Stimulated activated CD8-positive, alpha-beta memory T cell treated with anti-CD3 and anti-CD28 coated beads, Interleukin-4, amount 100 ng/mL, for 4 hours (primary cell): ENCODE data around the gene SLC35E1.

ENCODE experiments used
- DNase-seq, 2 donors: peaks; one replicate each; pipeline ENCODE4 v3.0.0-alpha.2; 2020; ENCODE audit warnings: low read depth in 2 of 2, low spot score in 1 of 2

Gene SLC35E1

DNA sequence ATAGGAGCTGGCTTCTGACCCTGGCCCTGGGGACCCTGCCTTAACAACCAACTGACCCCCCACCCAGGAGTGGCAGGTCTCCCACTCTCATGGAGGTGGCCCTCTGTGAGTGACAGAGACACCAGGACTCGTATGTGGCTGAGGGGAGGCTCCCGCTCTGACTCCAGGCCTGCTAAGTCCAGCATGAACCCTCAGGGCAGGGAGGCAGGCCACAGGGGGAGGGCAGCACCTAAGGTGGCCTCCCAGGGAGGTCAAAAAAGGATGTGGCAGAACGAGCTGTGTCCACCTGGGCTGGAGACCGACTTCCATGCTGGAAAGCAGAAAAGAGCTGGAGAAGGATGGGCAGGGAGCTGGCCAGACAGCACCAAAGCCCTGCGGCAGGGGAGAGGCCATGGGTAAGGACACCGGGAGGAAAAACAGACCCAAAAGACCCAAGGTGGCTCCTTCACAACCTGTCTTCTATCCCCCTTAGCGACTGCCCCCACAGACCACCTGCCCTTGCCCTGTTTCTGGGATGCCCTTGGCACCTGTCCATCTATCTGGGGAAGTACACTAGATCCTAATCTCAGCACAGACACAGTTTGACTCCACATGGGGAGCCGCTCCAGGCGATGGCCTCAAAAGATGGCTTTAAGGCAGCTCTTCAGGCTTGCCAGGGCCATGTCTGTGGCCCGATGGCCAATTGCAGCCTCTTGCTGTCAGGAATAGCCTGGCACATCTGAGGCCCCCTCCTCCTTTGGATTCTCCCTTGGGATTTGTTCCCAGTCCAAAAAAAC lies 10.5 kb upstream of the SLC35E1 start:
- no peak for DNase-seq

DNA sequence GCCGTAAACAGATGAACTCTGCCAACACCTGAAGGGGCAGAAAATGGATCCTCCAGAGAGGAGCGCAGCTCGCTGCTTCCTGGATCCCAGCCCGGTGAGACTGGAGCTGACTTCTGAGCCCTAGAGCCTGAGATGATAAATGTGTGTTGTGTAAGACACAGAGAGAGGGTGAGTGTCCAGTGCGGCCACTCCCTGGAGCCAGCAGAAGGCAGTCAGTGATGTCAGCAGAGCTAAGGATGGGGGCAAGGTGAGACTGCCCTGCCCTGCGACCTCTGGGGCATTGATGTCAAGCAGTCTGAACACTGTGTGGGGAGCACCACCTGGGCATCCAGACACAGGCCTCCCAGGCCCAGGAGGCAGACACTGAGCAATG lies 9.7 kb upstream of the SLC35E1 start:
- DNase-seq: no peak

DNA sequence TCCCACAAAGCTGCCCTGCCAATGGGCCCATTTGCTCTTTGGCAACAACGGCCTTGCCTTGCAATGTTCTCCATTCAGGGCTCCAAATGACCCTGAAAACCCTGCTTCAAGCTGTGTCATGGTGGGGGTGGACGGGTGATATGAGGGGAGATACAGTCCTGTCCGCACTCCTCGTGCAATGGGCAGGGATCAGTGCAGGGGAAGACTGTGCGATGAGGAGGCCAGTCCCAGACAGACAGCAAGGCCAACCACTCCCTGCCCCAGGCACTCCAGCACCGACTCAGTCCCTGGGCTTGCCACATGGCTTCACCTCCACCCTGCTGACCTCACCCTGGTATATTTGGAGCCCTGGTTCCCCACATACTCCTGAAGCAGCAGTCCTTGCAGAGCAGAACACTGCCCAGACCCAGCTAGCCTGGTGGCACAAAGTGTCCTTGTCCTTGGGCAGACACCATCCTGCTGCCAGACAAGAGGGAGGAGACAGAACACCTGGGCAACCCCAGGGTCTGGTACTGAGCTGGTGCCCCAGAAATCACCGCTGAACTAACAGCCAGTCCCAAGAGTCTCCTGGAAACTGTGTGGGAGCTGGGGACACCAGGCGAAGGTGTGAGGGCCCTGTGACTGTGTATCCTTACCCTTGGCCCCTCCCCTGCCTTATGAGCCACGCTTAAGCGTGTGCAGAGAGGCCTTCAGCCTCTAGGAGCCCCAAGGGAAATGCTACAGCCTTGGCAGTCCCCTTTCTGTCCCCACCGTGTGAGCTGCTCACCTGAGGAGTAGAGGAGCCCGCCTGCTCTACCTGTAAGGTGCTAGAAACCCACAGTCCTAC lies 9.1 kb upstream of the SLC35E1 start:
- DNase-seq: no peak

DNA sequence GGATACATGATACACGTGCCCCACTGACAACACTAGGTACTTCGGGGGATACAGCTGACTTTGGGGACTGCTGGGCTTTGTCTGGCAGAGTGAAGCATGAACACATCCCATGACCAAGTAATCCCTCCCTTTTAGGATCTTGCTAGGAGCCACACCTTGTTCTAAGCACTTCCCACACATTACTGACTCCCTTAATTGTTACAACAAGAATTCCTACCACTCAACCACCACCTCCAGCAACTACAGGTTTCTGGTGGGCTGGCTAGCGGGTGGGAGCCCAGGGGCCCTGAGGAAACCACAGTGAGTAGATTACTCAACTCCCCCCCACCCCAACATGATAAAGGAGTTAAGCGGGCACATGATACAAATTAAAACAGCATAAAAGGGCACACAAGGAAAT lies 7.2 kb upstream of the SLC35E1 start:
- DNase-seq: no peak

DNA sequence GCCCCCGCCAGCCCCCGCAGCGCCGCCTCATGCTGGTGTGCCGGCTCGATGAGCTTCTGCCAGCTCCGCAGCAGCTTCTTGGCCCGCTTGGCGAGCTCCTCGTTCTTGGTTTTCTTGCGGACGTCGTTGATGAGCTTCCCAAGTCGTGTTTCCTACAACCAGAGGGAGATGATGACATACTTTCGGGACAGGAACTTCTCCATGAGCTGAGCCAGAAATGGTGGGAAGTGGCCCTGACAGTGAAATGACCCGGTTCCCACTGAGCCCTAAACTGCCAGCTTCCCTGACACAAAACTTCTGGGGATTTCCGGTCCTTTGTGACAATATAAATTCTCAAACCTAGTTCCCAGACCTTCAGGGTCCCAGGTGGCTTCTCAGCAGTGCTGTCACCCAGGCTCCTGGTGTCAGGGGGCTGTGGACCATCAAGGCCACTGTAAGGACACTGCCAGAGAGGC lies 5.3 kb upstream of the SLC35E1 start:
- DNase-seq: no peak

DNA sequence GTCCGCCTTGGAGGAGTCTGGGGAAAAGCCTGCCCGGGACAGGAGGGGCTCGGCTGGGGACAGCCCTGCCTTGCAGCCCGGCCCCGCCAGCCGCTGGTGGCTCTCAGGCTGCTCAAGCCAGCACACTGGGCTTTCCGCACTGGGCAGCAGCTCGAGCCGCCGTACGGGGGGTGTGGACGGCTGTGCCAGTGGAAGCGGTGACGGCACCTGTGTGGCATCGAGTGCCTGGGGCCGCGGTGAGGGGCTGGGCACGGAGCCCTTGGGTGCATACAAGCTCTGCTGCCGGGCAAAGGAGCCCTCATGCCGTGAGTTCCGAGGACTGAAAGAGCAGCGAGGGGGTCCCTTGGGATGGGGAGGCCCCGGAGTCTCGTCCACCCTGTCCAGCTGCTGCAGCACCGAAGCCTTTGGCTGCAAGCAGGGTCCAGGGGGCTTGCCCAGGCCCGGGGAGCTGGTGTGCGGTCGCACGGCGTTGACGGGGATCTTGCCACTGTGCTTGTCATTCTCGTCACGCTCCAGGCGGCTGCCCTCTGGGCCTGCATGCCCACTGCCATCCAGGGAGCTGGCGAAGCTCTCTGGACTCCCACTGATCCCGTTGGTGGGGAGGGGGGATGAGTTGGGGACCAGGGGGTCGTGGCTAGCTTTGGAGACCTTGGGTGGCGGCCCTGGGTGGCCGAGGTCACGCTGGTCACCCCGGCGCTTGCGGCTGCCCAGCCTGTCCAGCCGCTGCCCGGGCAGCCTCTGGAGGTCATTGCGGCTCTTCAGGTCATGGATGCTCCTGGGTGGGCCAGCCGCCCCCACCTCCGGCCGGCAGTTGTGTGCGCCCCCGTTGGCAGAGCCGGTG lies 4.7 kb upstream of the SLC35E1 start:
- no peak for DNase-seq

DNA sequence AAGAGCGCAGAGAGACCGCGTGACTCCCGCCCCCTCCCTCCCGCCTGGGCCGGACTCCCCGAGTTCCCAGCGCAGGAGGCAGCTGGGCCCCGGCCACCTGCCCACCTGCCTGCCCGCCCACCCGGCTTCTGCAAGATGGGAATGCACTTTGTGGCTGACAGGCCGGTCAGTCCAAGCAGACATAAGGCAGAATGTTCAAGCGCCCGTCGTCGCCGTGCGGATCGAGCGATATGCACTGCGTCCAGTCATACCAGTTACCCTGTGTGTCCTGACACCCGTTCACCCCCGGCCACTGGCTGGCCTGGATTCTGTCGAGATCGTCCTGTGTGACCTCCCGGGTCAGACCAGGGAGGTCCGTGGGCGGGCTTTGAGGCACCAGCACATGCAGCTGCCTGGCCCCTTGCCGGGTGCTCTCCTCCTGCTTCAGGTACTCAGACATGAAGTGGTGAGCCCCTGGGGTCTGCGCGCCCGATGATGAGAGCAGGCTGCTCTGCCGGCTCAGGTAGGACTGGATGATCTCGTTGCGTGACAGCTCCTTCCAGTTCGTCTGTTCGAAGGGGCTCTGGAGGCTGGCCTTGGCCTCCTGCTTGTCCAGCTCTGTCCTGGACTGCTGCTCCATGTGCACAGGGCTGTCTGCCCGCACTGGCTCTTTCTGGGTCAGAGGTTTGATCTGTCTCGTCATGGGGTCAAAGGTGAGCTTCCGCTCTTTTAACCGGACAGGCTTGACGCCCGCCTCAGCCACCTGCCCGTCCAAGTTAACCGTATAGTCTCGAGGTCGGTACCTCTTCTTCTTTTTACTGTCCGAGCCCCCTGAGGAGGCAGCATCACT lies 3.9 kb upstream of the SLC35E1 start:
- DNase-seq: no peak

DNA sequence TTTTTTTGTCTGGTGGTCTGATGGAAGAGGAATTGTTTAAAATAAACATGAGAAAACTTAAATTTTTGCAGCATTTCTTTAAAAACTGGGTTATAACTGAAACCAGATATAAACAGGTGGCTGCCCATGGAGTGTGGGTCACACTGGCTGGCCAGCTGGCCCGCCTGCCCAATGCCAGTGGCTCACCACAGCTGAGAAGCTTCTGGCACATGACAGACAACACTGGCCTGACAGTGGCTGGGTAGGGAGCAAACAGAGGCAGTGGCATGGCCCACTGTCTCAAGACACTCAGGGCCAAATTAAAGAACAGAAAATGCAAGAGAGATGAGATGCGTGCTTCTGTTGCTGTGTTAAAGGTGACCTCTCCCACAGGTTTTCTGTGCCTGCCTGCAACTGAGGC lies 3.1 kb upstream of the SLC35E1 start:
- no peak for DNase-seq

DNA sequence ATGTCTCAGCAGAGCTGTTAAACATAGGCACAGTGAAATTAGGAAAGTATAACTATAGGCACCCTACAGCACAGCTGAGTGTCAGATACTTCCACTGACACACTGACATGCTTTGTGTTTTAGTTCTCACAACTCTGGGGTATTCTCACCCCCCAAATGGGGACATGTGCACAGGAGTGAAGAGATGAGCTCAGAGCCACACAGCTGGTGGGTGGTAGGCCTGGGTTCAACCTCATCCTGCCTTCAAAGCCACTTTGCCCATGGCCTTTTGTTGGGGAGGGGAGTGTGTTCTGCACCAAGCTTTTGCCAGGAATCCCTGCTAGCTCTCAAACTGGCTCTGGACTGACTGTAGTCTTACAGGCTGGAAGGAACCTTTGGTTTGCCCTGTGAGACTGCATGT lies 1.7 kb upstream of the SLC35E1 start:
- DNase-seq: no peak

DNA sequence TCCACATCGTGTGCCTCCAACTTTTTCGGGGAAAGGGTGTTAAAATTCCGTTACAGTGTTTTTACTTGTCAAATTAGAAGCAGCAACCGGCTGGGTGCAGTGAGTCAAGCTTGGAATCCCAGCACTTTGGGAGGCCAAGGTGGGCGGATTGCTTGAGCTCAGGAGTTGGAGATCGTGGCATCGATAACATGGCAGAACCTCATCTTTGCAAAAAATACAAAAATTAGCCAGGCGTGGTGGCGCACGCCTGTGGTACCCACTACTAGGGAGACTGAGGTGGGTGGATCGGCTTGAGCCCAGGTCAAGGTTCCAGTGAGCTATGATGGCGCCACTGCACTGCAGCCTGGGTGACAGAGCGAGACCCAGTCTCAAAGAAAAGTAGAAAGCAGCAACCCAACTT lies 1.1 kb upstream of the SLC35E1 start:
- no peak for DNase-seq

DNA sequence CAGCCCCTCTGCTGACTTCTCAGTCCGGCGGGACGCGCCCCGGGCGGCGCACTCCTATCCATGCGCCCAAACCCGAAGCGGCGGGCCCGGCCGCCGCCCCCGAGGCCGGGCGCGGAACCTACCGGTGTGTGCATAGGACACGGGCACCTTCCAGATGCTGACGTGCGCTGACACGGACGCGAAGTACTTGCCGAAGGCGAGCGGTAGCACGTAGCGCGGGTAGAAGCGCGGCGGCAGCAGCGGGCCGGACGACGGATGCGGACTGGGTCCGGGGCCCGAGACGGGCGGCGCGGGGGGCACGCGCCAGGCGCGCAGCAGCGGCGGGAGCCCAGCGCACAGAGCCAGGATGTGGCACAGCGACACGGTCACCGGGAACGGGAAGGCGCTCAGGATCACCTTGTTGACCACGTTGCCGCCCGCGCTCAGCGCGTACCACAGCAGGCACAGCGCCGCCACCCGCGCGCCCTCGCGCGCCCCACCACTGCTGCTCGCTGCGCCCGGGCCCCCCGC lies 338 bp downstream of the SLC35E1 start:
- DNase-seq: no peak

DNA sequence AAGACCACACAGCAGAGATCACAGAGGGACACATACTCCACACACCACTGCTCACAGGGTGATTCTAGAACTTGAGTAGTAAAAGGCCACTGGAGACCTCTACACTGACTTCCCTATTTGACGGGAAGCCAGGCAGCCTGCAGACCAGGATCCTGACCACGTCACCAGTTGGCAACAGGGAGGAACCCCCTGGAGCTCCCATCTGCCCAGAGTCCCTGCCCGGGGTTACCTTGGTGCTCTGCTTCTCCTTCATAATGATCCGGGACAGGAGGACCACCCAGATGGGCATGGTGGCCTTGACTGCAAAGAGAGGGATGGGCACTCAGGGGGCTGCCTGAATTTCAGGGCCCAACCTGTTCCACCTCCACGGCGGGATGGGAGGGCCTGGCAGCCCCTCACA lies 932 bp downstream of the SLC35E1 start:
- DNase-seq: no peak

DNA sequence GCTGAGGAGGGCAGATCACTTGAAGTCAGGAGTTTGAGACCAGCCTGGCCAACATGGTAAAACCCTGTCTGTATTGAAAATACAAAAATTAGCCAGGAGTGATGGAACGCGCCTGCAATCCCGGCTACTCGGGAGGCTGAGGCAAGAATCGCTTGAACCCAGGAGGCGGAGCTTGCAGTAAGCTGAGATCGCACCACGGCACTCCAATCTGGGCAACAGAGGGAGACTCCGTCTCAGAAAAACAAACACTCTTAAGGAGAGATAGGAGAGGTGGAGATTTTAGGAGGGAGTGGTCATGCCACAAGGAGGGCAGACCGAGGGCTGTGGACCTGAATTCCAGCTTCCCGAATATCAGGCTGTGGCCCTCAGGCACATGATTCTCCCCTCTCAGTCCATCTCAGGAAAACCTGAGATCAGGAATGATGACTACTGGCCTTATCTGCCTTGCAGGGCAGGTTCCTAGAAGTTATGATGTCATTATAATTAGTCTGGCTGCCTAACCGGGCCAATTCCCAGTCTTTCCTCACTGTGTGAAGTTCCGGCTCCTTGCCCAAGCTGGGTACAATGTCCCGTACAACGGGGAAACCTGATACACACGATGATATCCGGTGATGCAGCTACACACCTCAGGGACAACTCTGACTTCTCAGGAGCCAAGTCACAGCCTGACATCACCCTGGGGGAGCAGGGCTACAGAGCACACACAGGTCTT lies 2.5 kb downstream of the SLC35E1 start:
- DNase-seq: no peak

DNA sequence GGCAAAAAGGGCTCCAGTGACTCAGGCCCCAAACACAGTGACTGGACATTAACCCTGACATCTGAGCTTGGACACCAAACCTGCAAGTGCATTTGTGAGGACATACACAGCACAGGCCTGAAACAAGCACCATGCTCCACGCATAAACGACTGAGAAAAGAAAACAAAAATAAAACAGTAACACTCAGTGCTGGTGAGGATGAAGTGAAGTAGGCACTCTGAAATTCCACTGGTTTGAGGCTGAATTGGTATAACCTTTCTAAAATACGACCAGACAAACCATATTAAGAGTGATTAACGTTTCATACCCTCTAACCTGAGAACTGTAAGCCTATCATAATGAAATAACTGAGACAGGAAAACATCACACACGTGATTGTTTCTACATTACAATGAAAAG lies 5.5 kb downstream of the SLC35E1 start:
- no peak for DNase-seq

DNA sequence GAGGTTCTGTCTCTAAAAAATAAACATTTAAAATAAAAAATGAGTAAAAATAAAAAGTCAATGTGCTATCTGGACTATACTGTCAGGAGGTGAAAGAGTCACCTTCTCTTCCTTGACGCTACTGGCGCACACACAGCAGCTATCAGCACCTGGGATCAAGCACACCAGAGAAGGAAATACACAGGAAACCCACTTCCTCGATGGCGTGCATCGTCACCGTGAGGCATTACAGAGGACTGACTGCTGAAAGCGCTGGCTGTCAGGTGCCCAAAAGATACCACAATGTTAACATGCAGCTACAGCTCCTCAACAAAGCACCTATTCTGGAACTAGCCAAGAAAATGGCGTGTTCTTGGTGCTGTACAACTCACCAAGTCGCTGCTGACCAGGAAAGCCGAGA lies 6.1 kb downstream of the SLC35E1 start:
- peak; percentile 46 to 49 for DNase-seq

DNA sequence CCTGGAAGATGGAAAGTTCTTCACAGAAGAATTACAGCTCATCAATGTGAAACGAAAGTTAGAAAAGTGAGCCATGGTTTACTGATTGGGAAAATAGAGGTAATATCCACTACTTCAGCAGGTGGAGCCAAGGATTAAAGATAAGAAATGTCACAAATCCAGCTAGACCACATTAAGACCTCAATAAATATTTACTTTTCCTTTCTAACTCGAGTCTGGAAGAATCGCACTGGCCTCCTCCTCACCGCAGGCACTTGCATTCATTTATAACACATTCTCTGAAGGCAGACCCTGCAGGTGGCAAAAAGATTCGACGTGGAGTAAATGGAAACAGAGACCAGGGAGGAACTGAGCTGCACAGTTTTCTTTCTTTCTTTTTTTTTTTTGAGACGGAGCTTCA lies 7.4 kb downstream of the SLC35E1 start:
- DNase-seq: no peak

DNA sequence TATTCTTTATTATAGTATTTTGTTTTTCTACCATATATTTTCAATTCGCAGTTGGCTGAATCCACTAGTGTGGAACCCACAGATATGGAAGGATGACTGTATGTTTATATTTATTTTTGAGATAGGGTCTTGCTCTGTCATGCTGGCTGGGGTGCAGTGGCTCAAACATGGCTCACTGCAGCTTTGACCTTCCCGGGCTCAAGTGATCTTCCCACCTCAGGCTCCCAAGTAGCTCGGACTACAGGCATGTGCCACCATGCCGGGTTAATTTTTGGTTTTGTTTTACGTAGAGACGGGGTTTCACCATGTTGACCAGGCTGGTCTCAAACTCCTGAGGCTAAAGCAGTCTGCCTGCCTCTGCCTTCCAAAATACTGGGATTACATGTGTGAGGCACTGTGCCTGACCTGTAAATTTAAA lies 9.6 kb downstream of the SLC35E1 start:
- DNase-seq: no peak

DNA sequence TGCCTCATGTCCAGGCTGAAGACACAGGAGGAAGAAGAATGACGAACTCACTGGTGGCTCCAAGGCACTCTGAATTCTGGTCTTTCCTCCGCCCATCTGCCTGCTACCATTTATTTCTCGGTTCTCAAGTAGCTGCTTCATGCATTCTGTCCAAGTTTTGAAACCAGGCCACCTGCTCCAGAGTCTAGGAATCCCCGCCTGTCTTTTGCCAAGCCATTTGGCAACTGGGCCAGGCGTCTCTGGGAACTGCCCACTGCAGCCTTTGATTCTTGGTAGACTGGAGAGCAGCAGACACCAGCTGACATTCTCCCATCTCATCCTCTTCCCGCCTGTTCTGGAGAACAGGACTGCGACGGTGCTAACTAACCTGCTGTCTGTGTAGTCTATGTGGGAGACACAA lies 10.8 kb downstream of the SLC35E1 start:
- no peak for DNase-seq

DNA sequence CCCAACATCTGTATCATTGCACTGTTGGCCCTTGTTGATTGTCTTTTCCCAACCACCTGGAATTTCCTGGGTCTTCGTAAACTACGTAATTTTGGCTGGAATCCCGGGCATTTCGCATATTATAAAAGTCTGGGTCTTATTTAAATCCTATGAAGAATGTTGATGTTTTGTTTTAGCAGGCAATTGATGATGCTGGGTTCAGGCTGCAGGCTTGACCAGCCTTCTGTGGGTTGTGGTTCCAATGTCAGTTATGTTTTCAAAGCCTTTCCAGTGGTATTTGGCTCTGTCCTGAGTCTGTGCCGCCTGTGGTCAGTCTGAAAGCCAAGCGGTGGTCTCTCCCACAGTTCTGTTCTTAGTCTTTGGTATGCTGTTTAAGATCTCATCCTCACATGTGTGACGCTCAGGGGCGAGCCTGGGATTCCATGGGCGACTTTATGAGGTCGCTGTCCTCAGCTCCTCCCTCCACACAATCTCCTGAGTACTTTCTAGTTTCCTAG lies 12.4 kb downstream of the SLC35E1 start:
- no peak for DNase-seq

DNA sequence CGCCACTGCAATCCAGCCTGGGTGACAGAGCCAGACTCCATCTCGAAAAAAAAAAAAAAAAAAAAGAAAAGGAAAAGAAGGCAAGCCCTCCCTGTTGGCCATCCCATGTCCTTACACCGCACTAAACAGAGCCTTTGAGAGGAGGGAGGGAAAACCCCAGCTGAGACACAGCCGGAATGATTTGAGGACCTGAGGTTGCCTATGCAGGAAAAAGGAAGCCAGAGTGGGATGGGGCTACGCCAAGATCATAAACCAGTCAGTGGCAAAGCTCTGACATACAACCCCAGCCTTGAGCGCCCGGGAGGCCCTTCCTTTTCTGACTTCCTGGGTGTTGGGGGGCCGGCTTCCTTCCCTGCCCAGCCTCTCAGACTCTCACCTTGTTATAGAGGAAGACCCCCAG lies 17.4 kb downstream of the SLC35E1 start:
- DNase-seq: no peak
